Cardiac fibroblast (primary cell): Measurements from ENCODE around the gene SV2B.

Experiments used
- DNase-seq, 2 donors: peaks; one replicate each; pipeline versions ENCODE4 v3.0.0 to v3.0.0-alpha.2; 2010; ENCODE audit warnings: low read depth in 2 of 2
- H3K4me3 ChIP-seq, 2 donors: replicated peaks in 1 of 2; 1 replicate in 1 of 2; 2 replicates in 1 of 2; pipeline ENCODE4 v1.5.1; 2011; ENCODE audit warnings: low read depth in 2 of 2, low read length in 2 of 2, mild to moderate bottlenecking in 2 of 2, moderate library complexity in 1 of 2
- TF ChIP-seq, protein P1 (sequence below): IDR thresholded peaks from one replicate; pipeline ENCODE4 v1.5.1; 2011; ENCODE audit warnings: low read depth, mild to moderate bottlenecking, low read length, inconsistent platforms

SV2B gene

DNA sequence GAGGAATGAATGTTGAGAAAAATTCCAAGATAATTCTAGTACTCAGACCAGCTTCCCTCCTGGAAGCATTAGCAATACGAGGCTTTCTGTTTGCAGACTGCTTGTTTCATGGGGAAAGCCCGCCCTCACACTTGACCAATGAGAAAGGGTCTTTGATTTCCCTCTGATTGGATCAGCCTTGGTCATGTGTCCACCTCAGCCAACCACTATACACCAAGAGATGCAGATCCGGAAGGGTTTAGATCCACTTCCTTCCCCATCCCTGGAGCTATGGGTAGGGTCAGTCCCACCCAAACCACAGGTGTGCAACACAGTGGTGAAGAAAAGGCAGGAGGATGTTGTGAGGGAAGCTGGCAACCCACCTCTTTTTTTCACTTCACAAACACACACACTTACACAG, 154.7 kb downstream of the SV2B start:
- TF ChIP-seq, protein P1, sequence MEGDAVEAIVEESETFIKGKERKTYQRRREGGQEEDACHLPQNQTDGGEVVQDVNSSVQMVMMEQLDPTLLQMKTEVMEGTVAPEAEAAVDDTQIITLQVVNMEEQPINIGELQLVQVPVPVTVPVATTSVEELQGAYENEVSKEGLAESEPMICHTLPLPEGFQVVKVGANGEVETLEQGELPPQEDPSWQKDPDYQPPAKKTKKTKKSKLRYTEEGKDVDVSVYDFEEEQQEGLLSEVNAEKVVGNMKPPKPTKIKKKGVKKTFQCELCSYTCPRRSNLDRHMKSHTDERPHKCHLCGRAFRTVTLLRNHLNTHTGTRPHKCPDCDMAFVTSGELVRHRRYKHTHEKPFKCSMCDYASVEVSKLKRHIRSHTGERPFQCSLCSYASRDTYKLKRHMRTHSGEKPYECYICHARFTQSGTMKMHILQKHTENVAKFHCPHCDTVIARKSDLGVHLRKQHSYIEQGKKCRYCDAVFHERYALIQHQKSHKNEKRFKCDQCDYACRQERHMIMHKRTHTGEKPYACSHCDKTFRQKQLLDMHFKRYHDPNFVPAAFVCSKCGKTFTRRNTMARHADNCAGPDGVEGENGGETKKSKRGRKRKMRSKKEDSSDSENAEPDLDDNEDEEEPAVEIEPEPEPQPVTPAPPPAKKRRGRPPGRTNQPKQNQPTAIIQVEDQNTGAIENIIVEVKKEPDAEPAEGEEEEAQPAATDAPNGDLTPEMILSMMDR = no peak
- no peak overlapping the region for H3K4me3 ChIP-seq

DNA sequence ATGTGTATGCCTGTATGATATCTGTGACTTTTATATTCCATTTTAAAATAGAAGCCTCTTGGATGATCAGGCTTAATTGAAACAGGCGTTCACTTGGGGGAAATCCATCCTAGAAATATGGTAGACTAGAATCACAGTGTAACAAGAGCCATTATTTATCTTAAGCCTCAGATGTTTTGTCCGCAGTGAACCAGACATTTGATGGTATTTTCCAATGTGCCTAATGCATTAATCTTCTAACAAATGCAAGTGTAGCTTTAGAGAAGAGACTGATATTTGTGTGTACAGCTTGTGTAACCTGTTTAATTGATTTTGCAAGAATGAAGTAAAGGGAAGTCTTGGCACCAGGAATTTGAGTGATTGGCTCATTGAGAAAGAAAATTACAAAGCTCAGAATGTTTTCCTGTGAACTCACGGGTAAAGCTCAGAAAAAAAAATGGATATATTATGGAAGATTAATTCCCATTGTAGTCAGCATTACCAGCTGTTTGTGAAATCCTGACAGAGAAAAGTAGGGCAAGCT, 155.7 kb downstream of the SV2B start:
- no peak for DNase-seq
- H3K4me3 ChIP-seq = no peak overlapping the region
- TF ChIP-seq, protein P1 = no peak

More for the DNA sequence above, 154.7 kb downstream of the SV2B start:
- no peak for DNase-seq

DNA sequence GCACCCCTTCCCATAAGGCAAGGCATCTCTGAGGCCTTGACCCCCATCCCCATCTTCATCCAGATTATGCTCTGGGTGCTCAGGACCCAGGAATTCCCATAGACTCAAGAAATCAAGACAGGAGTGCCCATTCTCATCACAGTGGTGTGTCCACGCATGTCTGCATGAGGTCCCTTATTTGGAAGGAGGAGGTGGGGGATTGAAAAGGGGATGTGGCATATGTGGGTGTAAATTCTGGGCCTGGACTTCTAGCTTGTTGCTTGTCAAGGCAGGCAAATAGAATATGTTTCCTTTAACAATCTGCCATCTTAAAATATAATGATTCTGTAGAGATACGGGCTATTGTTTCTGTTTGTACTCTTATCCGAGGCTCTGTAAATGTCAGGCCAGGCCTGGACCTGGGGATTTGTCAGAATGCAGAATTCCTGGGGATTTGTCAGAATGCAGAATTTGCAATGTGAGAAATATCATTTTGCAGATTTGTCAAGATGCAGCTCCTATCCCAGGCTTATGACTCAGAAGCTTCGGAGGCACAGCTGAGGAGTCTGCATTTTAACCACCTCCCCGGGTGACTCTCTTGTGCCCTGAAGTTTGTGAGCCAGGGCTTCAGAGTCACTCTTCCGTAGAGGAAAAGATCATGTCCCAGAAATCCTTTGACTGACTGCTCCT, 157.8 kb downstream of the SV2B start:
- TF ChIP-seq, protein P1 = no peak
- DNase-seq = no peak
- no peak overlapping the region for H3K4me3 ChIP-seq

DNA sequence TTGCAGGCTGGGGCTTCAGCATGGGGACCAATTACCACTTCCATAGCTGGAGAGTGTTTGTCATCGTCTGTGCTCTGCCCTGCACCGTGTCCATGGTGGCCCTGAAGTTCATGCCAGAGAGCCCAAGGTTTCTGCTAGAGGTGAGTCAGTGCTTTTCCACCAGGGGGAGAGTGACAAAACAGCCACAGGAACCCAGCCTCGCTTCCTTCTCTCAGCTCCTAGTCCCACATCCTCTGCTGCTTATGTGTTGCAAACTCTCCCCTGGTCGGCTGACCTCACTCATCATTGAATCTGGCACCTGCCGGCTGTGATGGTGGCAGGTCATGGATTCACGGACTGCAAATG, 158.3 kb downstream of the SV2B start:
- TF ChIP-seq, protein P1 = no peak
- no peak for DNase-seq
- no peak overlapping the region for H3K4me3 ChIP-seq

DNA sequence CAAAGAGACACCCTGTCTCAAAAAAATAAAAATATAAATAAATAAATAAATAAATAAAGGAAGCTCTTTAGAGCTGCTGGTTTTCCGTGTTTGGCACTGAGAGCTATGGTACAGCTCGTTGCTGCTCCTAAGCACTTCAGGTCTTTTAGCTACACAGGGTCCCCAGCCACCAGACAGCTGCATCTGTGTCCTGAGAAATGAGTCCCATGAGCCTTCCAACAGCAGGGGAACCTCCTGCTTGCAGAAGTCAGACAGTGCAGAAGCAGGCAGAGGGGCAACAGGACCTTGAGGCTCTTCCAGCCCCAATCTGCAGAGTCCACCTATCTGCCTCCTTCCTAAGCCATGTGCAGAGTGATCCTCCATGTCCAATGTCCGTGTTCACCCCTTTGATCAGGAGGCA, 159.0 kb downstream of the SV2B start:
- no peak overlapping the region for H3K4me3 ChIP-seq
- no peak for DNase-seq
- TF ChIP-seq, protein P1 = no peak

DNA sequence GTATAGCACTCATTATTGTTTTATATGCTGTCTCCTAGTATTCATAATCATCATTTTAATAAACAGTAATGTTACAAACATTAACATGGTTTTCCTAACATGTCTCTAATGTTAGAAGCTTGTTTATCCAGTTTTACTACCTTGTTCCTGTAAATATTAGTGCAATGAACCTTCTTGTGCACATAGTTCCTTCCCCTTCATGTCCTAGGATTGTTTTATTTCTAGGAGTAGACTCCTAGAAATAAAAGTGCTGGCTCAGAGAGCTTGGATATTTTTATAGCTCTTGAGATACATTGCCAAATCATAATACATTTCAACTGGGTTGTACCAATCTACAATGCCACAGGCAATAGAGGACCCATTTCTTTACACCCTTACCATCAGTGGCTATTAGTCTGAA, 161.3 kb downstream of the SV2B start:
- H3K4me3 ChIP-seq = no peak overlapping the region
- DNase-seq = no peak
- TF ChIP-seq, protein P1 = no peak
